ENCODE results near the gene HTRA2.

HTRA2 gene

DNA sequence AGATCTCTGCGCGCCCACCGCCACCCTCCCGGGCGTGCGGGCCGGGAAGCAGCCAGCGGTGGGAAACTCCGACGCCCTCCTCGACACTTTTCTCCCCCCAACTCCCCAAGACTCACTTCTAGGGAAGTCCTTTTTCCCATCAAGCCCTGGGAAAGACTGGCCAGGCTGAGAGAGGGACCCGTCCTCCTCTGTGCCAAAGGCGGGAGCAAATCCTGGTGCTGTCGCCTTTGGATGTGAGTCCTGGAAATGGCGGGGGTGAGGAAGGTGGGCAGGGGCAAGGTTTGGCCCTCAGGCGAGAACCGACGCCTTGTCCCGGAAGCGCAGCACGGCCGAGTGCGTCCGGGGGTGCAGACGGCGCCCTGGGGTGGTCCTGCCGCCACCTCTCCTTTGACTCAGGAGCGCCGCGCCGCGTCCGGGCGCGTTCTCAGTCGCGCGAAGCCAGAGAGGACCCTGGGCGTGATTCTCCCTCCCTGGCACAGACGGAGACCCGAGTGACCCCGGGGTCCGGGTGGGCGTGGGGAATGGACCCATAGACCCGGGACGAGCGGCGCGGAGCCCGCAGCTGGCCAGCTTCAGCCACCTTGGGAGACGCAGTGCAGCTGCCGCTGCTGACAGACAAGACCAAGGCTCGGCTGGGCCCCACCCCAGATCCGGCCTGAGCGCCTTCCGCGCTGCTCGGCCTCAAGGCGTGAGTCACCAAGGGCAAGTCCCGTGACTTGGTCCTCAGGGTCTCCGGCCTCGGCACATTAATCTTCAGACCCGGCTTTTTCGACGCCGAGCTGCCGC is 26.8 kb upstream of the HTRA2 start:
- TF ChIP-seq CTCF (IDR thresholded peaks at IDR 0.05; ENCODE audit: insufficient read depth, low read length, poor library complexity, severe bottlenecking), result peak; percentile 21
- 0 out of 2 replicates have a peak, but pooled peaks have one; percentile 31 for TF ChIP-seq EZH2phosphoT487 (conservative IDR thresholded peaks at IDR 0.05; ENCODE audit: low read length)
- H2AFZ ChIP-seq (ENCODE audit: low read depth, low read length, severe bottlenecking), result peak overlapping the region; percentile 52
- H3F3A ChIP-seq (ENCODE audit: insufficient read depth), result no peaks in the 10 kb centered on the region

GRCh38 chr2:74503506-74504475 is 25.9 kb upstream of the HTRA2 start:
- H3K9me3 ChIP-seq (ENCODE audit: insufficient read depth, low read length), result no peaks in the 10 kb centered on the region
- TF ChIP-seq EZH2phosphoT487 (conservative IDR thresholded peaks at IDR 0.05; ENCODE audit: low read length) (no peak), CTCF (IDR thresholded peaks at IDR 0.05; ENCODE audit: insufficient read depth, low read length, poor library complexity, severe bottlenecking) (no peak)
- peak overlapping the region; percentile 47 for H3K4me2 ChIP-seq (ENCODE audit: low read depth, low read length, poor library complexity, severe bottlenecking)
- H3K27ac ChIP-seq (ENCODE audit: low read depth, low read length), result no peak overlapping the region
- H3K27me3 ChIP-seq (ENCODE audit: low read length), result no peaks in the 10 kb centered on the region
- H2AFZ ChIP-seq (ENCODE audit: low read depth, low read length, severe bottlenecking), result no peak overlapping the region
- no peaks in the 10 kb centered on the region for H3K9me2 ChIP-seq (replicated peaks; ENCODE audit: insufficient read depth, low read length)
- no peaks in the 10 kb centered on the region for H4K20me1 ChIP-seq (ENCODE audit: low read depth, low read length)
- H3K9ac ChIP-seq (ENCODE audit: low read length), result peak overlapping the region; percentile 42
- H3F3A ChIP-seq (ENCODE audit: insufficient read depth), result no peaks in the 10 kb centered on the region
- H3K4me3 ChIP-seq (ENCODE audit: insufficient read depth, low read length, poor library complexity, severe bottlenecking), result no peak overlapping the region
- 0 out of 2 replicates have a peak, but pooled peaks cover 3% of the 10 kb centered on the region for H3K79me2 ChIP-seq (ENCODE audit: insufficient read depth, low read length)
- H3K36me3 ChIP-seq (ENCODE audit: low read length), result no peaks in the 10 kb centered on the region

More for the DNA sequence above, 26.8 kb upstream of the HTRA2 start:
- H3K4me3 ChIP-seq (ENCODE audit: insufficient read depth, low read length, poor library complexity, severe bottlenecking), result peak overlapping the region; percentile 30
- H4K20me1 ChIP-seq (ENCODE audit: low read depth, low read length), result no peaks in the 10 kb centered on the region
- H3K4me2 ChIP-seq (ENCODE audit: low read depth, low read length, poor library complexity, severe bottlenecking), result peak overlapping the region; percentile 47
- H3K9ac ChIP-seq (ENCODE audit: low read length), result peak overlapping the region; percentile 42
- H3K9me3 ChIP-seq (ENCODE audit: insufficient read depth, low read length), result no peaks in the 10 kb centered on the region
- H3K79me2 ChIP-seq (ENCODE audit: insufficient read depth, low read length), result 0 out of 2 replicates have a peak, but pooled peaks cover 3% of the 10 kb centered on the region
- H3K36me3 ChIP-seq (ENCODE audit: low read length), result no peaks in the 10 kb centered on the region
- H3K27ac ChIP-seq (ENCODE audit: low read depth, low read length), result no peak overlapping the region
- no peaks in the 10 kb centered on the region for H3K27me3 ChIP-seq (ENCODE audit: low read length)
- no peaks in the 10 kb centered on the region for H3K9me2 ChIP-seq (replicated peaks; ENCODE audit: insufficient read depth, low read length)

- no peaks in the 10 kb centered on the region for H3K9me2 ChIP-seq (replicated peaks; ENCODE audit: insufficient read depth, low read length)
- no peaks in the 10 kb centered on the region for H3K27me3 ChIP-seq (ENCODE audit: low read length)
- 0 out of 2 replicates have a peak, but pooled peaks cover 3% of the 10 kb centered on the region for H3K79me2 ChIP-seq (ENCODE audit: insufficient read depth, low read length)
- peaks cover 4% of the 10 kb centered on the region; the same call in 1 of the 2 replicates for H3F3A ChIP-seq (ENCODE audit: insufficient read depth)
- no peak overlapping the region for H3K4me2 ChIP-seq (ENCODE audit: low read depth, low read length, poor library complexity, severe bottlenecking)
- H2AFZ ChIP-seq (ENCODE audit: low read depth, low read length, severe bottlenecking), result no peak overlapping the region
- H4K20me1 ChIP-seq (ENCODE audit: low read depth, low read length), result no peaks in the 10 kb centered on the region
- H3K9ac ChIP-seq (ENCODE audit: low read length), result no peak overlapping the region
- no peaks in the 10 kb centered on the region for H3K36me3 ChIP-seq (ENCODE audit: low read length)
- H3K4me3 ChIP-seq (ENCODE audit: insufficient read depth, low read length, poor library complexity, severe bottlenecking), result no peak overlapping the region
- no peak for TF ChIP-seq CTCF (IDR thresholded peaks at IDR 0.05; ENCODE audit: insufficient read depth, low read length, poor library complexity, severe bottlenecking)
- no peaks in the 10 kb centered on the region for H3K9me3 ChIP-seq (ENCODE audit: insufficient read depth, low read length)
- H3K27ac ChIP-seq (ENCODE audit: low read depth, low read length), result no peak overlapping the region
These were observed 25.1 kb upstream of the HTRA2 start for GRCh38 chr2:74504591-74504990.
